NCI-H748 (cell line): ENCODE results near the gene ACTN1.
"Not testable (repeated sequence)": the region's sequence is repeated elsewhere in the genome, so short reads cannot be mapped to it uniquely, and the experiment has no call there.

Experiments used
- DNase-seq: peaks from one replicate; lab custom pipeline; 2025; ENCODE audit not compliant: unreplicated experiment; lab: John Stamatoyannopoulos, UW

Gene ACTN1

DNA sequence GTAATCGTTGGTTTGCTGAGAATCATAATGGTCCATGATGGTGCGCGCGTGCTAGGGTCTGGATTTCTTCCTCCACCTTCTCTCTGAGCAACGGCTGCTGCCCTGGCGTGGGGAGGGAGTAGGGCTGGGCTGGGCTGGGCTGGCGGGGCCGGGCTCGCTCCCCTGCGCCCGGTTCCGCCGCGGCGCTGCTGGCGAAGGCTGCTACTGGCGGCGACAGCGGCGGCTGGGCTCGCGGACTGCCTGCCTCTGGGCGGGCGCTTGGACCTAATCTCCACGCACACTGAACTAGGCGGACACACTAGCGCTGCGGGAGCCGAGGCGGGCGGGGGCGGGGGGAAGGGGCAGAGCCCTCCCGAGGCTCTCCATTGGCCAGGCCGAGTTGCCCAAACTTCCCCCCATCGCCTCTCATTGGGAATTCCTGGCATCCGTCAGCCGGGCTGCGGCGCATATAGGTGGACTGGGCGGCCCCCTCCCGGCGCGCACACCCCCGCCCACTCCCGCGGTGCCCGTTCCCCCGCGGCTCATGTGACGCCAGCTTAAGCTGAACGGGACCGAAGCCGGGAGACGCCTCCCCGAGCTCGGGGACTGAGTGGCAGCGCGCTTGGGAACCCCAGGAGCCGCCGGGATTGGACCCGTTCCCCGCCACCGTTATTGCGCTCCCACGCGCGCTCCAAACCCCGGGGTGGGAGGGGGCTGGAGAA is at the start of gene ACTN1:
Gene ACTN1 (minus strand): TSS at position 282 of the 701 bp plus-strand sequence. CDS start 246 bp downstream, at position 36.
- DNase-seq = peak; percentile 97

DNA sequence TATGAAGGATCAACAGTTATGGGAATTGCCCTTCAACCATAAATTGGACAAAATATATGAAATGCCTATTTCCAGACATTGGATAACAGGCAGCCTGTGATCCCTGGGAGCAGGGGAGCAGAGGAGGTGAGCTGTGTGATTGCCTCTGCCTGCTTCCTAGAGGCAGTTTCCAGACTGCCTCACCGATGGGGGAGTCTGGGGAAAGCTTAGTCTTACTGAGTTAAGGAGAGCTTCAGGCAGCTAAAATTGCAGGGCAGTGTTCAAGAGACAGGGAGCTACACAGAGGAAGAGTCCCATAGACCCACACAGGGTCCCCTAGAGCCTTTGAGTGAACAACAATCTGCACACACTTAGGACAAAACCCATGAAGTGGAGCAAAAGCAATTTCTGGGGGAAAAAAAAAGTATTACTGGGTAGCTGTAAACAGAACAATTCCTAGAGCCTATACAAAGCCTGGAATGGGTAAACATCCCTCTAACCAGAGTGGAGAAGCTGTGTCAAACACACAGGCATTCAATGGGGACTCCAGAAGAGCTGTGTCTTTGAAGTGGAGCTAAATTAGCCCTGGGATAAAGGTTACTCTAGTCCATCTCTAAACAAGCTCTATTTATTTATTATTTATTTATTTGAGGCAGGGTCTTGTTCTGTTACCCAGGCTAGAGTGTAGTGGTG is 48.3 kb upstream of the ACTN1 start:
- DNase-seq = no peak

DNA sequence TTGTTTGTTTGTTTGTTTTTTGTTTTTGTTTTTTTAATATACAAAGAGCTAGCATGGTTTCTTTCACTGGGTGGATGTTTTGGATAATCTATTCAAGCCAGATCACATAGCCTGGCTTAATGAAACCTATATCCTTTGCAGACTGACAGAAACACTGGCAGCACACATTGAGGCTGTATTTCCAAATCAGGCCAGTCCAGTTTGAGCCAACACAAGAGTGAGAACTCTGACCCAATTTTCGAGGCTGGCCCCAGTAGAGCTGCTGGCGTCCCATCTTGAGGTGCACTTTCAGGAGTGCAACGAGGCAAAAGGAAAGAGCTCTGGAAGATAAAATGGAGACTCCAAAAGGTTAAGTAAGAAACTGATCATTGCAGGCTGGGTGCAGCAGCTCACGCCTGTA is 43.9 kb upstream of the ACTN1 start:
- no peak for DNase-seq

DNA sequence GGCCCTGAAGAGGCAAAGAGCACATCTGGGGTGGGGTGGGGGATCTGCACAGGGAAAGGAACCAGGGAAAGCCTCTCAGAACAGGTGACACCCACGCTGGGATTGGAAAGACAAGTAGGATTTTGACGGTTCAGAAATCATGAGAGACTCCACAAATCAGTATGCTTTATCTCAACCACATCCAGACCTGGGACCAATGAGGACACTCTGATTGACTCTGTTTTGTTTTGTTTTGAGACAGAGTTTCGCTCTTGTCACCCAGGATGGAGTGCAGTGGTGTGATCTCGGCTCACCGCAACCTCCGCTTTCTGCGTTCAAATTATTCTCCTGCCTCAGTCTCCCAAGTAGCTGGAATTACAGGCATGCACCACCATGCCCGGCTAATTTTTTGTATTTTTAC is 43.0 kb upstream of the ACTN1 start:
- not testable (repeated sequence) for DNase-seq

- no peak for DNase-seq
Measured at GRCh38 chr14:69017706-69018105, 38.6 kb upstream of the ACTN1 start.

GRCh38 chr14:69014829-69015259 is 35.7 kb upstream of the ACTN1 start:
- no peak for DNase-seq

DNA sequence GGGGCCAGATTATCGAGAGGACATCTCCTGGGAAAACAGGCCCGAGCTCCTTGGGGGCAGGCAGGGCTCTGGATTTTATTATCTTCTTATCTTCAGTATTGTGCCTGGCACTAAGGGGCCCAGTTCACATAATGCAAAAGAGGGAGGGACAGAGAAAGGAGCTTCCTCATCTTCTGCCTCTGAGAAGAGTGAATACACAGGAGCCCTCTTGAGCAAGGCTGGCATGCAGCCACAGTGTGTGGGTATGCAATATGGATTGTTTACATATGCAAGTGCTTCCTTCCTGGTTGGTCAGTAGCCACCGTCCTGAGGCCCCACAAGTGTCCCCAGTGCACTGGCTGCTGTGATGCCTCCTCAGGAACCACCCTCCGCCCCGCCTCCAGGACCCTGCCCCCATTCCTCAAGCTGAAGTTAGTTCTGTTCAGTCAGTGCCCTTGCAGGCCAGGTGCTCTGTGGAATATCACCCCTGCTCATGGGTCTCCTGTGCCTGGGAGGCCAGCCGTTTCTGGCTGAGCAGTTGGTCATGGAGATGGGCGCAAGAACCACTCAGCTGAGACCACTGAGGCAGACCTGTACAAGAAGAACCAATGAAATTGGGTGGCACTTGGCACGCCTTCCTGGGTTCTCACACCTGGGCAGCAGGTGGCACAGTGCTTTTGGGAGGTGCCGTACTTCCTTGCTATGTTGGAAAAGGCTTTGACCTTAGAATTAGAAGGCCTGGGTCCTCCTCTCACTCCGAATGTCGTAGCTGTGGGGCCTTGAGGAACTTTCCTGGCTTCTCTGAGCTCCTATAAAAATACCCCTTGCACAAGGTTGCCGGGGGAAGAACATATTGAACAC is 35.1 kb upstream of the ACTN1 start:
- no peak for DNase-seq

- DNase-seq = no peak
Measured at GRCh38 chr14:69012256-69012953, 33.3 kb upstream of the ACTN1 start.

GRCh38 chr14:69010648-69011047 is 31.5 kb upstream of the ACTN1 start:
- DNase-seq = no peak

DNA sequence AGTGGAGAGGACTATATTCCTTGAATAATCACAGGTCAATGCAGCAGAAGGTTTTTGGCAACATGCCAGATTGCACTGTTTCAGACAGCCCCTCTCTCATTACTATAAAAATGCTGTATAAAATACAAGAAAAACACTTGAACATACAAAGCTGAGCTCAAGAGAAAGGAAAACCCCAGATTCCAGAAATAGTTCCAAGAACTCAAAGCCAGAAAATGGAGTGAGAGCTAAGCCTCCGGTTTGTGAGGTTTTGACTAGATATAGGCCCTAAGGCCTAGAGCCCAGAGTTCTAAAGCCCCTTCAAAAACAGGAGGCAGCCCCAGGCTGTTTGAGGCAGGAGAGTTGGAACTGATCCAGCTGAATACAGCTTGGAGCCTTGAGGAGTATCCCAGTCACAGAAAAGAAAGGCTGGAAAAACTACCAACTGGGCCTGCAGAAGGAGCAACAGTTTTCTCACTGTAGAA is 29.4 kb upstream of the ACTN1 start:
- DNase-seq = no peak

GRCh38 chr14:69006346-69006745 is 27.2 kb upstream of the ACTN1 start:
- DNase-seq = no peak

GRCh38 chr14:69005432-69006148 is 26.5 kb upstream of the ACTN1 start:
- no peak for DNase-seq

GRCh38 chr14:69004731-69005431 is 25.8 kb upstream of the ACTN1 start:
- DNase-seq = no peak

DNA sequence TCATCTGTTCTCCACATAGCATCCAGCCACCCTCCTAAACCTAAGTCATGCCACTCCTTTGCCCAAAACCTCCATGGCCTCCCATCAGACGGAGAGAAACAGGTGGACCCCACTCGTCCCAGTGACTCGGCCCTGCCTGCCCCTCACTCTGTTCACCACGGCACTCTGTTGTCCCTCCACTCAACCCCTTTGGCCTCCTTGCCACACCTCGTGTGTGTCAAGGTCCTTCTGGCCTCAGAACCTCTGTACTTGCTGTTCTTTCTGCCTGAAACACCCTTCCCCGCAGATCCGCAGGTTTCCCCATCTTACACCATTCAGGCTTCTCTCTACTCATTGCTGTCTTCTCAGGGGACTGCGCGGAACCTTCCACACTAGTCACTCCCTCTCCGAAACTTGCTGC is 24.5 kb upstream of the ACTN1 start:
- DNase-seq = no peak

DNA sequence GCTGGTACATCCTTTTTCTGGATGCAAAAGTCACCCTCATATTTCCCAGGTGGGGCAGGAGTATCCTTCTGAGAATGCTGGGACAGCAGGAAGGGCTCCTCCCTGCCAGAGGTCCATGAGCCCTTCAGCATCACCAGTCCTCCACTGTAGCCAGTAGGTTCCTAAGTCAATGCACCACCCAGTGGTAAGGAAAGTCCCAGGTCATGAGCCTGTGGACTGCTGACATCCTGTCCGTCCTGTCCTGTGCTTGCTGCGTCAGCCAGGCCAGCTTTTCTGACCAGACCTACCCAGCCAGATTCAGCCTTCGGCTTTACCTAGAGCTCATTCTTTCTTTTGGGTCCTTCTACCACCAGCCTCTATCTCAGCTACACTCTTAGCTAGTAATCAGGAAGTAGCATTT is 23.0 kb upstream of the ACTN1 start:
- DNase-seq = no peak

GRCh38 chr14:69001375-69001774 is 22.3 kb upstream of the ACTN1 start:
- no peak for DNase-seq

- DNase-seq = no peak
Measured at GRCh38 chr14:68998062-68998461, 19.0 kb upstream of the ACTN1 start.

GRCh38 chr14:68995731-68996130 is 16.6 kb upstream of the ACTN1 start:
- no peak for DNase-seq

DNA sequence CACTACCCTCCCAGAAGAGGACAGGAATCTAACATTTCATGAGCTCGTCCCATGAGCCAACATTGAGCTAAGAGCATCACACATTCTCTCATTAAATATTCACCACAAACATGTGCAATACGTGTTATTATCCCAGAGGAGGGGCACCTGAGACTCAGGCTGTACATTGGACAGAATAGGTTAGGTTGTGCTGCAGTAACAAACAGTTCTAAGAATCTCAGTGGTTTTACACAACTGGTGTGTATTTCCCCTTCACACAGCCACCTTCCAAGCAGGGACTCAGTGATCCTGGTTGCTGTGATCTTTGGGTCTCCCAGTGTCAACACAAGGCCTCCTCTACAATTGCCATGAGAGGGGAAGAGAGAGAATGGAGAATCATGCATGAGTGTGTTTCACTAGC is 15.0 kb upstream of the ACTN1 start:
- no peak for DNase-seq

- DNase-seq = peak; percentile 62
Measured at GRCh38 chr14:68987653-68988036, 8.5 kb upstream of the ACTN1 start.
